ENCODE data around the gene MRPL33. TPM values are rescaled to one million over a fixed set of nuclear protein-coding genes. Genes with fewer than 3 reads are reported as not detected.
A peak's percentile ranks its signal among the peaks of the same experiment; 100 is the strongest.

The MRPL33 gene
- total and polyA plus RNA-seq, 2 experiments from 2014 or later = 80.5 to 310 TPM

DNA sequence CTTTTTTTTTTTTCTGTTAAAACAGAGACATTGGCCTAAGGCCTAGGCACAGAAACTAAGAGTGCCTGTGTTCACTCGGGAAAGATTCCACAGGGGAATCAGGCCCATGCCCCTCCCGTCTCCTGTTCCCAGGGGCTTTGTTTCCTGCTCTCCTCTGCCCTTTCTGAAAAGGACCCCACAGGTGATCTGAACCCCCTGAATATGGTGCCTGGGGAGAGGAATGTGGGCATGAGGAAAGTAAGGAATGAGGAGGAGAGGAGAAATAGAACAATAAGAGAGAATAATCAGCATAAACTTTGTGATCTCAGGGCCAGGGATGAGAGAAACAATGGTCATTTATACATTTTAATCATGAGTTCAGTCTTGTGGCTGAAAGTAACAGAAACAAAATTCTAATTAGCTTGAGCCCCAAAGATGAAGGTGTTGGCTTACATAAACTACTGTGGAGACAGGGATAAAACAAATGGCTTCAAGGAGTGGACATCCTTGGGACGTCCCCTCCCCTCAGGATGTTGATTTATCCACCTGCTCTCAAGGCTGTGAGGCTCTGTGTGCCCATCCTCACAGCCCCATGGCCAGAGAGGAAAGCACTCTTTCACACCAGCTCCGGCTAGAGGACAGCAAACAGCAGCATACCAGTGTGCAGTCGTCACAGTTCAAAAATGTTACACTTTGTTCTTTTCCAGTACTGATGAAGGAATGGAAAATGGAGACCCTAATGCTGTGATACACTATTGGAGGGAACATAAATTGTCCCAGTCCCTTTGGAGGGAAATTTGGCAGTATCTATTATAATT lies 46.4 kb upstream of the MRPL33 start:
- H3K27me3 Mint-ChIP-seq (ENCODE audit: insufficient read depth, low read depth, poor library complexity) = peaks cover 3% of the 10 kb centered on the region
- peak overlapping the region; percentile 44; the same call in 1 of the 2 replicates for H2AFZ ChIP-seq
- H3K79me2 ChIP-seq (replicated peaks; ENCODE audit: insufficient read depth) = no peaks in the 10 kb centered on the region
- no peak overlapping the region for H3K4me3 ChIP-seq
- H3K4me2 ChIP-seq = peak overlapping the region; percentile 9; the same call in 1 of the 2 replicates
- DNase-seq (ENCODE audit: low spot score) = no peak
- TF ChIP-seq EZH2phosphoT487 (IDR thresholded peaks at IDR 0.05; ENCODE audit: unreplicated experiment) (no peak), EZH2 (IDR thresholded peaks at IDR 0.05; ENCODE audit: low read depth, unreplicated experiment) (no peak), POLR2AphosphoS5 (IDR thresholded peaks at IDR 0.05; ENCODE audit: low read depth) (no peak), ZNF114 (CRISPR knock-in tag; IDR thresholded peaks at IDR 0.05) (no peak), STAT1 (IDR thresholded peaks at IDR 0.05; ENCODE audit: unreplicated experiment) (no peak)
- H3K27me3 ChIP-seq (ENCODE audit: insufficient read depth) = no peaks in the 10 kb centered on the region
- no peaks in the 10 kb centered on the region for H3K36me3 Mint-ChIP-seq (ENCODE audit: low read depth)
- H3F3A ChIP-seq (replicated peaks; ENCODE audit: low read depth) = no peaks in the 10 kb centered on the region
- peak overlapping the region; percentile 0; the same call in 1 of the 3 replicates for H3K4me3 Mint-ChIP-seq
- no peaks in the 10 kb centered on the region for H3K9me3 Mint-ChIP-seq
- no peak overlapping the region for H3K27ac ChIP-seq (ENCODE audit: low read depth)
- peak; percentile 24 for ATAC-seq
- peaks cover 39% of the 10 kb centered on the region for H3K4me1 Mint-ChIP-seq
- H3K9me2 ChIP-seq (ENCODE audit: insufficient read depth) = no peaks in the 10 kb centered on the region
- no peaks in the 10 kb centered on the region for H4K20me1 ChIP-seq (replicated peaks; ENCODE audit: insufficient read depth)
- peaks cover 17% of the 10 kb centered on the region for H3K4me1 ChIP-seq (ENCODE audit: insufficient read depth)
- H3K36me3 ChIP-seq (ENCODE audit: insufficient read depth) = no peaks in the 10 kb centered on the region
- H3K27ac Mint-ChIP-seq = peak overlapping the region; percentile 19

DNA sequence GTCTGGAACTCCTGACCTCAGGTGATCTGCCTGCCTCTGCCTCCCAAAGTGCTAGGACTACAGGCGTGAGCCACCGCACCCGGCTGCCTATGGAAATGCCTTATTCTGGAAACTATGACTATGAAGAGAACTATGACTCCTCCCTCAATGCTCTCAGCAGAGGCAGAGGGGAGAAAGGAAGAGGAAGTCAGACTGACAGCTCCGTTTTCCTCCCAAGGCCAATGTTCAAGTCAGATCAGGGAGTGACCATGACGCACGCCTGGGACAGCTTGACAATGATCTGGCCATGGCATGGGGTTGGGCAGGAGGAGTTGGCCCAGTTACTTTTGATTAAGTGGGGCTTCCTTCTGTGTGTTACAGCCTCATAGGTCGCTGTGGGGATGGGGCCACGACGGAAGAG lies 44.3 kb upstream of the MRPL33 start:
- Histone ChIP-seq H3K79me2 (replicated peaks; ENCODE audit: insufficient read depth) (no peaks in the 10 kb centered on the region), H3K27me3 (ENCODE audit: insufficient read depth) (no peaks in the 10 kb centered on the region), H3K27ac (ENCODE audit: low read depth) (no peak overlapping the region), H3K9me2 (ENCODE audit: insufficient read depth) (no peaks in the 10 kb centered on the region), H3K4me2 (no peak overlapping the region), H2AFZ (no peak overlapping the region), H3K4me1 (ENCODE audit: insufficient read depth) (peaks cover 17% of the 10 kb centered on the region), H3K36me3 (ENCODE audit: insufficient read depth) (no peaks in the 10 kb centered on the region), H3K4me3 (no peak overlapping the region), H3F3A (replicated peaks; ENCODE audit: low read depth) (no peaks in the 10 kb centered on the region), H4K20me1 (replicated peaks; ENCODE audit: insufficient read depth) (no peaks in the 10 kb centered on the region)
- Mint-ChIP-seq H3K9me3 (no peaks in the 10 kb centered on the region), H3K4me1 (peaks cover 34% of the 10 kb centered on the region), H3K36me3 (ENCODE audit: low read depth) (no peaks in the 10 kb centered on the region), H3K27me3 (ENCODE audit: insufficient read depth, low read depth, poor library complexity) (peaks cover 4% of the 10 kb centered on the region), H3K27ac (no peak overlapping the region), H3K4me3 (no peak overlapping the region)
- no peak for DNase-seq (ENCODE audit: low spot score)
- TF ChIP-seq, protein P1, sequence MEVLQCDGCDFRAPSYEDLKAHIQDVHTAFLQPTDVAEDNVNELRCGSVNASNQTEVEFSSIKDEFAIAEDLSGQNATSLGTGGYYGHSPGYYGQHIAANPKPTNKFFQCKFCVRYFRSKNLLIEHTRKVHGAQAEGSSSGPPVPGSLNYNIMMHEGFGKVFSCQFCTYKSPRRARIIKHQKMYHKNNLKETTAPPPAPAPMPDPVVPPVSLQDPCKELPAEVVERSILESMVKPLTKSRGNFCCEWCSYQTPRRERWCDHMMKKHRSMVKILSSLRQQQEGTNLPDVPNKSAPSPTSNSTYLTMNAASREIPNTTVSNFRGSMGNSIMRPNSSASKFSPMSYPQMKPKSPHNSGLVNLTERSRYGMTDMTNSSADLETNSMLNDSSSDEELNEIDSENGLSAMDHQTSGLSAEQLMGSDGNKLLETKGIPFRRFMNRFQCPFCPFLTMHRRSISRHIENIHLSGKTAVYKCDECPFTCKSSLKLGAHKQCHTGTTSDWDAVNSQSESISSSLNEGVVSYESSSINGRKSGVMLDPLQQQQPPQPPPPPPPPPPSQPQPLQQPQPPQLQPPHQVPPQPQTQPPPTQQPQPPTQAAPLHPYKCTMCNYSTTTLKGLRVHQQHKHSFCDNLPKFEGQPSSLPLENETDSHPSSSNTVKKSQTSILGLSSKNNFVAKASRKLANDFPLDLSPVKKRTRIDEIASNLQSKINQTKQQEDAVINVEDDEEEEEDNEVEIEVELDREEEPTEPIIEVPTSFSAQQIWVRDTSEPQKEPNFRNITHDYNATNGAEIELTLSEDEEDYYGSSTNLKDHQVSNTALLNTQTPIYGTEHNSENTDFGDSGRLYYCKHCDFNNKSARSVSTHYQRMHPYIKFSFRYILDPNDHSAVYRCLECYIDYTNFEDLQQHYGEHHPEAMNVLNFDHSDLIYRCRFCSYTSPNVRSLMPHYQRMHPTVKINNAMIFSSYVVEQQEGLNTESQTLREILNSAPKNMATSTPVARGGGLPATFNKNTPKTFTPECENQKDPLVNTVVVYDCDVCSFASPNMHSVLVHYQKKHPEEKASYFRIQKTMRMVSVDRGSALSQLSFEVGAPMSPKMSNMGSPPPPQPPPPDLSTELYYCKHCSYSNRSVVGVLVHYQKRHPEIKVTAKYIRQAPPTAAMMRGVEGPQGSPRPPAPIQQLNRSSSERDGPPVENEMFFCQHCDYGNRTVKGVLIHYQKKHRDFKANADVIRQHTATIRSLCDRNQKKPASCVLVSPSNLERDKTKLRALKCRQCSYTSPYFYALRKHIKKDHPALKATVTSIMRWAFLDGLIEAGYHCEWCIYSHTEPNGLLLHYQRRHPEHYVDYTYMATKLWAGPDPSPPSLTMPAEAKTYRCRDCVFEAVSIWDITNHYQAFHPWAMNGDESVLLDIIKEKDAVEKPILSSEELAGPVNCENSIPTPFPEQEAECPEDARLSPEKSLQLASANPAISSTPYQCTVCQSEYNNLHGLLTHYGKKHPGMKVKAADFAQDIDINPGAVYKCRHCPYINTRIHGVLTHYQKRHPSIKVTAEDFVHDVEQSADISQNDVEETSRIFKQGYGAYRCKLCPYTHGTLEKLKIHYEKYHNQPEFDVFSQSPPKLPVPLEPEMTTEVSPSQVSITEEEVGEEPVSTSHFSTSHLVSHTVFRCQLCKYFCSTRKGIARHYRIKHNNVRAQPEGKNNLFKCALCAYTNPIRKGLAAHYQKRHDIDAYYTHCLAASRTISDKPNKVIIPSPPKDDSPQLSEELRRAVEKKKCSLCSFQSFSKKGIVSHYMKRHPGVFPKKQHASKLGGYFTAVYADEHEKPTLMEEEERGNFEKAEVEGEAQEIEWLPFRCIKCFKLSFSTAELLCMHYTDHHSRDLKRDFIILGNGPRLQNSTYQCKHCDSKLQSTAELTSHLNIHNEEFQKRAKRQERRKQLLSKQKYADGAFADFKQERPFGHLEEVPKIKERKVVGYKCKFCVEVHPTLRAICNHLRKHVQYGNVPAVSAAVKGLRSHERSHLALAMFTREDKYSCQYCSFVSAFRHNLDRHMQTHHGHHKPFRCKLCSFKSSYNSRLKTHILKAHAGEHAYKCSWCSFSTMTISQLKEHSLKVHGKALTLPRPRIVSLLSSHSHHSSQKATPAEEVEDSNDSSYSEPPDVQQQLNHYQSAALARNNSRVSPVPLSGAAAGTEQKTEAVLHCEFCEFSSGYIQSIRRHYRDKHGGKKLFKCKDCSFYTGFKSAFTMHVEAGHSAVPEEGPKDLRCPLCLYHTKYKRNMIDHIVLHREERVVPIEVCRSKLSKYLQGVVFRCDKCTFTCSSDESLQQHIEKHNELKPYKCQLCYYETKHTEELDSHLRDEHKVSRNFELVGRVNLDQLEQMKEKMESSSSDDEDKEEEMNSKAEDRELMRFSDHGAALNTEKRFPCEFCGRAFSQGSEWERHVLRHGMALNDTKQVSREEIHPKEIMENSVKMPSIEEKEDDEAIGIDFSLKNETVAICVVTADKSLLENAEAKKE (CRISPR knock-in tag; IDR thresholded peaks at IDR 0.05) = no peak
- TF ChIP-seq POLR2AphosphoS5 (IDR thresholded peaks at IDR 0.05; ENCODE audit: low read depth) = no peak
- no peak for ATAC-seq
